ENCODE measurements around the gene TENM4. TPM values are rescaled to one million over a fixed set of nuclear protein-coding genes. Genes with fewer than 3 reads are reported as not detected.

Gene TENM4
- total RNA-seq, 1 donor from 2014 or later: 5.1 TPM

DNA sequence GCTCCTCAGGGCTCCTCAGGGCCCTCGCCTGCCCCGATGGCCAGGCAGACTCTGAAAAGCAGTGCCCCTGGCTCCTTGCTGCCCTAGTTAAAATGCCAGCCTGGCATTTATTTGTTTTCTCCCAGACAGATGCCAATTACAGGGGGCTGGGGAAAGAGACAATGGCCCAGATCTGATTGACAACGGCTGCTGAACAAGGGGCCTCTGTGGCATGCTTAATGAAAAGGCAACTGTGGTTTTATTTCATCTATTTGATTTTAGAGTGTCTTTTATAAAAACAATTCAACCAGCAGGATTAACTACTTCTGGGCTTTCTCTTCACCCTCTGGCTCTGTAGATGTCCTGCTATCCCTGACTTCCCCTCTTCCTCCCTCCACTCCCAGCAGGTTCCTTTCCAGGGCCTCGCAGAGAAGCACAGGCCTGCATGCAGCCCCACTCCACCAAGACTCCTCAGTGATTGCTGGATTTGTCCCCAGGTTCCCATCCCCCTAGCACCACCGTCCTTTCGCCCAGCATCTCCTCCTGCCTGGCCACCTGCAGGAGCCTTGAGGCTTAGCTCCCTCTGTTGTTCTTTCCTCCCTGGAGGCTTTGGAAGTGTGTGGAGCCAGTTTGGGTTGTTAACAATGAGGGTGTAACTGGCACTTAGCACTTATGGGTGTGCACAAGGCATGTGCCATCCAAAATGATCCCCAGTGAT, 171.1 kb downstream of the TENM4 start:
- TF ChIP-seq EZH2phosphoT487 (IDR thresholded peaks at IDR 0.05): no peak
- no peak for TF ChIP-seq EZH2 (IDR thresholded peaks at IDR 0.05)
- peak; percentile 31 for TF ChIP-seq CTCF (IDR thresholded peaks at IDR 0.05)
- peaks cover 2% of the 10 kb centered on the region for H3K27me3 Mint-ChIP-seq (ENCODE audit: insufficient read depth, low read depth)

GRCh38 chr11:79266396-79266795, 174.4 kb downstream of the TENM4 start:
- peaks cover 18% of the 10 kb centered on the region for H3F3A ChIP-seq (ENCODE audit: low read depth)
- no peak overlapping the region for H3K9ac ChIP-seq
- H3K4me3 ChIP-seq: no peak overlapping the region
- no peak for DNase-seq (ENCODE audit: low spot score)
- H3K36me3 ChIP-seq: no peaks in the 10 kb centered on the region
- H3K9me3 Mint-ChIP-seq: no peaks in the 10 kb centered on the region
- no peak for TF ChIP-seq EZH2 (IDR thresholded peaks at IDR 0.05)
- no peak for TF ChIP-seq CTCF (IDR thresholded peaks at IDR 0.05)
- TF ChIP-seq EZH2phosphoT487 (IDR thresholded peaks at IDR 0.05): no peak
- no peaks in the 10 kb centered on the region for H4K20me1 ChIP-seq (ENCODE audit: low read depth)
- no peaks in the 10 kb centered on the region for H3K9me3 ChIP-seq (ENCODE audit: low read depth)
- no peak overlapping the region for H2AFZ ChIP-seq (replicated peaks)
- H3K27ac Mint-ChIP-seq: no peak overlapping the region
- H3K4me1 Mint-ChIP-seq: peaks cover 25% of the 10 kb centered on the region
- H3K27me3 Mint-ChIP-seq (ENCODE audit: insufficient read depth, low read depth): no peaks in the 10 kb centered on the region
- H3K4me2 ChIP-seq: no peak overlapping the region
- H3K36me3 Mint-ChIP-seq: no peaks in the 10 kb centered on the region
- H3K4me3 Mint-ChIP-seq: no peak overlapping the region
- H3K79me2 ChIP-seq (ENCODE audit: low read depth): no peaks in the 10 kb centered on the region
- peaks cover 22% of the 10 kb centered on the region for H3K4me1 ChIP-seq
- no peaks in the 10 kb centered on the region for H3K27me3 ChIP-seq
- H3K27ac ChIP-seq: no peak overlapping the region

More for the DNA sequence above, 171.1 kb downstream of the TENM4 start:
- Histone ChIP-seq H3K27me3 (no peaks in the 10 kb centered on the region), H3K4me1 (peaks cover 38% of the 10 kb centered on the region), H3K27ac (peak overlapping the region; percentile 13), H2AFZ (replicated peaks) (no peak overlapping the region), H3K36me3 (no peaks in the 10 kb centered on the region), H3F3A (ENCODE audit: low read depth) (peaks cover 26% of the 10 kb centered on the region), H3K9ac (no peak overlapping the region), H3K9me3 (ENCODE audit: low read depth) (no peaks in the 10 kb centered on the region), H4K20me1 (ENCODE audit: low read depth) (no peaks in the 10 kb centered on the region), H3K4me3 (no peak overlapping the region), H3K79me2 (ENCODE audit: low read depth) (no peaks in the 10 kb centered on the region), H3K4me2 (peak overlapping the region; percentile 52)
- Mint-ChIP-seq H3K4me3 (no peak overlapping the region), H3K27ac (peak overlapping the region; percentile 85), H3K36me3 (no peaks in the 10 kb centered on the region), H3K9me3 (no peaks in the 10 kb centered on the region), H3K4me1 (peaks cover 30% of the 10 kb centered on the region)
- DNase-seq (ENCODE audit: low spot score): peak; percentile 55

GRCh38 chr11:79265756-79266322, 175.0 kb downstream of the TENM4 start:
- Histone ChIP-seq H4K20me1 (ENCODE audit: low read depth) (no peaks in the 10 kb centered on the region), H3K4me2 (no peak overlapping the region), H3F3A (ENCODE audit: low read depth) (peaks cover 18% of the 10 kb centered on the region), H3K27me3 (no peaks in the 10 kb centered on the region), H3K9me3 (ENCODE audit: low read depth) (no peaks in the 10 kb centered on the region), H3K36me3 (no peaks in the 10 kb centered on the region), H3K4me3 (no peak overlapping the region), H3K79me2 (ENCODE audit: low read depth) (no peaks in the 10 kb centered on the region), H3K9ac (no peak overlapping the region), H2AFZ (replicated peaks) (no peak overlapping the region), H3K27ac (no peak overlapping the region), H3K4me1 (peaks cover 18% of the 10 kb centered on the region)
- H3K27me3 Mint-ChIP-seq (ENCODE audit: insufficient read depth, low read depth): no peaks in the 10 kb centered on the region
- H3K9me3 Mint-ChIP-seq: no peaks in the 10 kb centered on the region
- TF ChIP-seq CTCF (IDR thresholded peaks at IDR 0.05) (no peak), EZH2 (IDR thresholded peaks at IDR 0.05) (no peak), EZH2phosphoT487 (IDR thresholded peaks at IDR 0.05) (no peak)
- H3K27ac Mint-ChIP-seq: no peak overlapping the region
- no peaks in the 10 kb centered on the region for H3K36me3 Mint-ChIP-seq
- H3K4me1 Mint-ChIP-seq: peaks cover 25% of the 10 kb centered on the region
- no peak for DNase-seq (ENCODE audit: low spot score)
- no peak overlapping the region for H3K4me3 Mint-ChIP-seq

Measured in neural progenitor cell (in vitro differentiated cells).